Calu3 (cell line): Measurements from ENCODE around the gene AMMECR1. TPM values are rescaled to one million over a fixed set of nuclear protein-coding genes. Genes with fewer than 3 reads are reported as not detected.
"Not testable (repeated sequence)": the region's sequence is repeated elsewhere in the genome, so short reads cannot be mapped to it uniquely, and the experiment has no call there.

ENCODE experiments used
- BruUV-seq: library from RNA; stranded (reverse); fragments of 400-500 nt; replicated peaks from 2 replicates; lab custom pipeline; 2021; lab: Mats Ljungman, UMichigan
- CTCF ChIA-PET: fragments of 300-600 bp; sonication (Branson Sonifier 250); formaldehyde crosslinking; loops from one replicate; lab custom pipeline; 2022; ENCODE audit warnings: antibody characterized with exemption; lab: Charles Lee
- DNase-seq: peaks from one replicate; pipeline ENCODE4 v3.0.0; 2022
- H3K27ac Mint-ChIP-seq: one replicate; pipeline ENCODE4 v1.8.0; 2022; ENCODE audit warnings: mixed read lengths; ENCODE audit not compliant: unreplicated experiment
- H3K27me3 Mint-ChIP-seq: one replicate; pipeline ENCODE4 v1.8.0; 2022; ENCODE audit warnings: mixed read lengths; ENCODE audit not compliant: unreplicated experiment
- H3K36me3 Mint-ChIP-seq: one replicate; pipeline ENCODE4 v1.8.0; 2022; ENCODE audit warnings: mild to moderate bottlenecking, moderate library complexity, mixed read lengths; ENCODE audit not compliant: insufficient read depth, unreplicated experiment
- H3K4me1 Mint-ChIP-seq: one replicate; pipeline ENCODE4 v1.8.0; 2022; ENCODE audit warnings: mild to moderate bottlenecking, low read depth, mixed read lengths; ENCODE audit not compliant: unreplicated experiment
- H3K4me3 Mint-ChIP-seq: one replicate; pipeline ENCODE4 v1.8.0; 2022; ENCODE audit warnings: mild to moderate bottlenecking, low read depth, moderate library complexity, mixed read lengths; ENCODE audit not compliant: unreplicated experiment
- H3K9me3 Mint-ChIP-seq: one replicate; pipeline ENCODE4 v1.8.0; 2022; ENCODE audit warnings: low read depth, mixed read lengths; ENCODE audit not compliant: unreplicated experiment
- intact Hi-C: fragments of 100-400 bp; cut with micrococcal nuclease; formaldehyde crosslinking; loops from one replicate; pipeline ENCODE4 v1.10.0; 2022; ENCODE audit not compliant: unreplicated experiment
- total RNA-seq: library from RNA; stranded (reverse); gene quantifications from 2 replicates; pipeline ENCODE4 v1.2.3, GENCODE V29; 2022
- TF ChIP-seq, protein P1 (sequence below): fragments of 200-600 bp; IDR thresholded peaks from one replicate; pipeline ENCODE4 v1.8.0; 2022; ENCODE audit warnings: antibody characterized with exemption; ENCODE audit not compliant: unreplicated experiment

The AMMECR1 gene
- total RNA-seq, 1 experiment from 2014 or later: 23.5 TPM

DNA sequence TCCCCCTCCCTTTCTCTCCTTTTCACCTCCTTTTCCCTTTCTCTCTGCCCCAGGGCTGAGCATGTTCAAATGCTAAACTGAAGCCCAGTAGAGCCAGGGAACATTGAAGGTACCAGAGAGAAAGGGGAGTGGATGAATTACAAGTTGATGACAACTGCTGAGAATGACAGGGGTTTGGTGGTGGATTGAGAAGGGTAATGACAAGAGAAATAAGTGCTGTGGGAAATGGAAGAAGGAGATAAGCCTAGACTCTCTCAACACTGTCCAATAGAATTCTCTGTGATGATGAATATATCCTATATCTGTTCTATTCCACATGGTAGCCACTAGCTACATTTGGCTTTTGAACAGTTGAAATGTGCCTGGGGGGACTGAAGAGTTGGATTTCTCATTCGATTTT lies 160.4 kb downstream of the AMMECR1 start:
- H3K36me3 Mint-ChIP-seq: no peaks in the 10 kb centered on the region
- CTCF ChIA-PET: interaction anchor here (1.4 kb wide), 1 partner anchor 261 kb away, joined by 3 read pairs; no protein-coding TSS in a partner anchor
- TF ChIP-seq, protein P1, sequence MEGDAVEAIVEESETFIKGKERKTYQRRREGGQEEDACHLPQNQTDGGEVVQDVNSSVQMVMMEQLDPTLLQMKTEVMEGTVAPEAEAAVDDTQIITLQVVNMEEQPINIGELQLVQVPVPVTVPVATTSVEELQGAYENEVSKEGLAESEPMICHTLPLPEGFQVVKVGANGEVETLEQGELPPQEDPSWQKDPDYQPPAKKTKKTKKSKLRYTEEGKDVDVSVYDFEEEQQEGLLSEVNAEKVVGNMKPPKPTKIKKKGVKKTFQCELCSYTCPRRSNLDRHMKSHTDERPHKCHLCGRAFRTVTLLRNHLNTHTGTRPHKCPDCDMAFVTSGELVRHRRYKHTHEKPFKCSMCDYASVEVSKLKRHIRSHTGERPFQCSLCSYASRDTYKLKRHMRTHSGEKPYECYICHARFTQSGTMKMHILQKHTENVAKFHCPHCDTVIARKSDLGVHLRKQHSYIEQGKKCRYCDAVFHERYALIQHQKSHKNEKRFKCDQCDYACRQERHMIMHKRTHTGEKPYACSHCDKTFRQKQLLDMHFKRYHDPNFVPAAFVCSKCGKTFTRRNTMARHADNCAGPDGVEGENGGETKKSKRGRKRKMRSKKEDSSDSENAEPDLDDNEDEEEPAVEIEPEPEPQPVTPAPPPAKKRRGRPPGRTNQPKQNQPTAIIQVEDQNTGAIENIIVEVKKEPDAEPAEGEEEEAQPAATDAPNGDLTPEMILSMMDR: no peak
- intact Hi-C loops: no loop called here
- no peaks in the 10 kb centered on the region for H3K9me3 Mint-ChIP-seq
- no peak overlapping the region for H3K4me3 Mint-ChIP-seq
- BruUV-seq: no TSS peak
- DNase-seq: no peak
- H3K4me1 Mint-ChIP-seq: peaks cover 14% of the 10 kb centered on the region
- no peaks in the 10 kb centered on the region for H3K27me3 Mint-ChIP-seq
- H3K27ac Mint-ChIP-seq: no peak overlapping the region

DNA sequence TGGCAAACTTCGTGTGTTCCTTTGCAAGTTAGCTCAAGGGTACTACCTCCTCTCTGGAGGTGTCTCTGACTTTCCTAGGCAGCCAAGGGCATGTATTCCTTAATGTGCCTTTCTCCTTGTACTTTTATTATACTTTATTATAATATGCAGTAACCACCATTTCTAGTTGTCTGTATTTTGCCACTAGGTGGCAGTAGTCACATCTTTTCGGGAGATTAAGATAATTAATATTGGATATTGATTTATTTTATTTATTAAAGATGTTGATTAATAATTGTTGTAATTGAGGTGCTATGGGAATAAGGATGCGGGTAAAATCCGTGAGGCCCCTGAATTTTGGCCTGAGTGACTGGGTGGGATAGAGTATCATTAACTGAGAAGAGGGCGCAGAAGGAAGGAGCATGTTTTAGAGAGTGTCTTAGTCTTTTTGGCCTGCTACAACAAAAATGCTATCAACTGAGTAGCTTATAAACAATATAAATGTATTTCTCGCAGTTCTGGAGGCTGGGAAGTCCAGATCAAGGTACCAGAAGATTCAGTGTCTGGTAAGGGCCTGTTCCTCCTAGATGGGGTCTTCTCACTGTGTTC lies 161.6 kb downstream of the AMMECR1 start:
- DNase-seq: no peak
- BruUV-seq: no TSS peak
- Mint-ChIP-seq H3K36me3 (no peaks in the 10 kb centered on the region), H3K4me3 (no peak overlapping the region), H3K4me1 (peaks cover 14% of the 10 kb centered on the region), H3K27me3 (no peaks in the 10 kb centered on the region), H3K9me3 (no peaks in the 10 kb centered on the region), H3K27ac (no peak overlapping the region)
- TF ChIP-seq, protein P1: peak; percentile 41
- CTCF ChIA-PET: interaction anchor here (2.4 kb wide), 1 partner anchor 262 kb away, joined by 6 read pairs; no protein-coding TSS in a partner anchor
- intact Hi-C loops: loop anchor here (1.0 kb wide), 1 partner anchor 252 kb away; no protein-coding TSS in a partner anchor

DNA sequence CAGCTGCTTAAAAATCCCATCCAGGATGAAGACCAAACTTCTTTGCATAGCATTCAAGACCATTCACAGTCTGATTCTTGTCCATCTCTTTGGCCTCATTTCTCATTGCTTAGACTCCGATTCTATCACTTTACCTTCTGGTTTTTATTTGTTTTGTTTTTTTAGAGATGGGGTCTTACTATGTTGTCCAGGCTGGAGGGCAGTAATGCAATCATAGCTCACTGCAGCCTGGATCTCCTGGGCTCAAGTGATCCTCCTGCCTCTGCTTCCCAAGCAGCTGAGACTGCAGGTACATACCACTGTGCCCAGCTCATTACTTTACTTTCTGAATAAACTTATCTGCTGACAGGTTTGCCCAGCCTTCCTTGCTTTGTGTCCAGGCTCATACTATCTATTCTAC lies 162.1 kb downstream of the AMMECR1 start:
- no peaks in the 10 kb centered on the region for H3K36me3 Mint-ChIP-seq
- no TSS peak for BruUV-seq
- CTCF ChIA-PET: interaction anchor here (1.9 to 2.4 kb wide), 2 partner anchors 10 to 263 kb away, joined by 6 read pairs; no protein-coding TSS in a partner anchor

DNA sequence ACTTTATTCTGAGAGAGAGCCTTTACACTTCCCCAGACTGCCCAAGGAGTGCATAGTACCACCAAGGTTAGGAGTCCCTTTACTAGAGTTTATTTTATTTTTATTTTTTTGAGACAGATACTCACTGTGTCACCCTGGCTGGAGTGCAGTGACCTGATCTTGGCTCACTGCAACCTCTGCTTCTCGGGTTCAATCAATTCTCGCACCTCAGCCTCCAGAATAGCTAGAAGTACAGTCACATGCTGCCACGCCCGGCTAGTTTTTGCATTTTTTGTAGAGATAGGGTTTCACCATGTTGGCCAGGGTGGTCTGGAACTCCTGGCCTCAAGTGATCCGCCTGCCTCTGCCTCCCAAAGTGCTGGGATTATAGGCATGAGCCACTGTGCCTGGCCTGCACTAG lies 163.6 kb downstream of the AMMECR1 start:
- H3K9me3 Mint-ChIP-seq, H3K27ac Mint-ChIP-seq, DNase-seq, intact Hi-C loops, BruUV-seq, H3K27me3 Mint-ChIP-seq, H3K4me3 Mint-ChIP-seq, H3K36me3 Mint-ChIP-seq: not testable (repeated sequence)
- CTCF ChIA-PET: interaction anchor here (1.3 to 2.4 kb wide), 3 partner anchors 8 to 264 kb away, joined by 3 to 6 read pairs (median 6); no protein-coding TSS in a partner anchor
- H3K4me1 Mint-ChIP-seq: peaks cover 14% of the 10 kb centered on the region

More for the DNA sequence above, 162.1 kb downstream of the AMMECR1 start:
- Mint-ChIP-seq H3K9me3 (no peaks in the 10 kb centered on the region), H3K27me3 (no peaks in the 10 kb centered on the region), H3K4me3 (no peak overlapping the region), H3K4me1 (peaks cover 14% of the 10 kb centered on the region), H3K27ac (no peak overlapping the region)
- intact Hi-C loops: loop anchor here (1.0 kb wide), 1 partner anchor 253 kb away; no protein-coding TSS in a partner anchor
- TF ChIP-seq, protein P1: no peak
- no peak for DNase-seq

DNA sequence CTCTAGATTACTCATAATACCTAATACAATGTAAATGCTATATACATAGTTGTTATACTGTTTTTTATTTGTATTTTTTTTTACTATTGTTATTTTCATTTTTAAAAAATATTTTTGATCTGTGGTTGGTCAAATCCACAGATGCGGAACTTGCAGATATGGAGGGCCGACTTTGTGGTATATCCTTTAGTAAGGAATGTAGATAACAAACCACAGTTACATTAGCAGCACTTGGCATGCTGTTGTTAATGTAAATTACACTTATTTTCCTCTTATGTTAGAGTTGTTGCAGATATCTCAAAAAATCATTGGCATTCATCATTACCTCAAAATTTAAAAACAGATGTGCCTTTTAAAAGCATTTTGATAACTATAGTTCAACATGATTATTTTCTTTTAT lies 164.0 kb downstream of the AMMECR1 start:
- Mint-ChIP-seq H3K36me3 (no peaks in the 10 kb centered on the region), H3K9me3 (no peaks in the 10 kb centered on the region), H3K4me3 (no peak overlapping the region), H3K4me1 (peaks cover 14% of the 10 kb centered on the region), H3K27me3 (no peaks in the 10 kb centered on the region), H3K27ac (no peak overlapping the region)
- intact Hi-C loops: no loop called here
- TF ChIP-seq, protein P1: no peak
- DNase-seq: no peak
- BruUV-seq: no TSS peak
- CTCF ChIA-PET: interaction anchor here (1.9 to 2.4 kb wide), 2 partner anchors 8 to 264 kb away, joined by 6 read pairs; no protein-coding TSS in a partner anchor
